Upper lobe of left lung (tissue), 6 donors: ENCODE measurements around the gene B9D1. TPM values are rescaled to one million over a fixed set of nuclear protein-coding genes. Genes with fewer than 3 reads are reported as not detected.

Experiments used
- ATAC-seq, 2 donors: fragments of 200-7000 bp; cut with Tn5 transposase; one replicate each; pipeline ENCODE4 v1.9.1; 2022; ENCODE audit warnings: mild to moderate bottlenecking in 2 of 2, moderate library complexity in 2 of 2; ENCODE audit not compliant: low FRiP score in 2 of 2
- DNase-seq, 2 donors: peaks; one replicate each; pipeline ENCODE4 v3.0.0-alpha.2; 2019 to 2020
- H3K27ac ChIP-seq, 4 donors: fragments of 200-600 bp; sonication (generic); one replicate each; pipeline ENCODE4 v1.5.1; 2016 to 2019
- H3K27me3 ChIP-seq, 4 donors: fragments of 200-600 bp; sonication (generic); one replicate each; pipeline ENCODE4 v1.5.1; 2017 to 2019
- H3K36me3 ChIP-seq, 4 donors: fragments of 200-600 bp; sonication (generic); one replicate each; pipeline ENCODE4 v1.5.1; 2016 to 2019
- H3K4me1 ChIP-seq, 4 donors: fragments of 200-600 bp; sonication (generic); one replicate each; pipeline ENCODE4 v1.5.1; 2018 to 2019
- H3K4me3 ChIP-seq, 4 donors: fragments of 200-600 bp; sonication (generic); one replicate each; pipeline ENCODE4 v1.5.1; 2017 to 2019; ENCODE audit warnings: mild to moderate bottlenecking in 2 of 4, moderate library complexity in 1 of 4
- H3K9me3 ChIP-seq, 4 donors: fragments of 200-600 bp; sonication (generic); one replicate each; pipeline ENCODE4 v1.5.1; 2018 to 2019
- EP300 ChIP-seq, 4 donors: sonication (generic); formaldehyde crosslinking; IDR thresholded peaks; one replicate each; pipeline ENCODE4 v1.5.1; 2017; ENCODE audit warnings: antibody characterized with exemption in 4 of 4, control low read depth in 2 of 4
- POLR2A ChIP-seq, 4 donors: fragments of 450-650 bp; IDR thresholded peaks; one replicate each; pipeline ENCODE4 v1.5.1; 2016 to 2017; ENCODE audit warnings: antibody characterized with exemption in 4 of 4, mild to moderate bottlenecking in 2 of 4
- POLR2AphosphoS5 ChIP-seq, 2 donors: sonication (generic); formaldehyde crosslinking; IDR thresholded peaks; one replicate each; pipeline ENCODE4 v1.5.1; 2017; ENCODE audit warnings: antibody characterized with exemption in 2 of 2
- WGBS, 2 donors: methylation state at CpG; one replicate each; pipeline ENCODE4 v1.1.5; 2017 to 2018; 5-methylcytosine and 5-hydroxymethylcytosine counted together
- total RNA-seq, 6 donors: library from RNA; depleted of rRNA in 4 of 6; stranded (reverse); fragments of >200 nt in 4 of 6; gene quantifications; one replicate each; pipeline versions ENCODE4 v1.1.0 to v1.2.1, GENCODE V29; 2016 to 2021
- TF ChIP-seq, protein P1 (sequence below), 6 experiments: fragments of 450-650 bp in 4 of 6; fragments of 200-600 bp in 2 of 6; sonication (generic) in 2 of 6; IDR thresholded peaks; one replicate each; pipeline ENCODE4 v1.5.1; 2016 to 2019; ENCODE audit warnings: antibody characterized with exemption in 6 of 6
- donor health status: DM: no; HTN: no; CAD: no; lungs with moderate emphysema.
- donor health status: DM: no; HTN: yes; CAD: no; lungs with severe emphysema.

B9D1 gene
- total RNA-seq, 6 donors from 2014 or later: 11.7 to 52.4 (median 17.5) TPM

DNA sequence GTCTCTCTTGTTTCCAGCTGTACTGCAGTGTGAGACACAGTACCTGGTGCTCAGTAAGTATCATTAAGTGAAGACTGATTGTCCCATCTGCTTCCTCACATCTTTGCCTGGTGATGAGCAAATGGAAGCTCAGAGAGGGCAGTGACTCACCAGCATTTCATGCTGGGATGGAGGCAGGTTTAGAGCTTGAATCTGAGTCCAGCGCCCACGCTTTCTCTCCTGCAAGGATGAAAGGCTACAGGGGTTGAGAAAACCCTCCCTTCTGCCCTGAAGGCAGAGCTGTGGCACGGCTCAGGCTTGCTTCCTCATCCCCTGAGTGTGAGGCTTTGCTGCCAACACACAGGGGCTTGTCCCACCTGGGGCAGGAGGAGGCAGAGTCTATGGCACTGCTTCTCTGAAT is 47.0 kb upstream of the B9D1 start:
- no peaks in the 10 kb centered on the region for H3K9me3 ChIP-seq
- ATAC-seq (no peak), DNase-seq (no peak)

DNA sequence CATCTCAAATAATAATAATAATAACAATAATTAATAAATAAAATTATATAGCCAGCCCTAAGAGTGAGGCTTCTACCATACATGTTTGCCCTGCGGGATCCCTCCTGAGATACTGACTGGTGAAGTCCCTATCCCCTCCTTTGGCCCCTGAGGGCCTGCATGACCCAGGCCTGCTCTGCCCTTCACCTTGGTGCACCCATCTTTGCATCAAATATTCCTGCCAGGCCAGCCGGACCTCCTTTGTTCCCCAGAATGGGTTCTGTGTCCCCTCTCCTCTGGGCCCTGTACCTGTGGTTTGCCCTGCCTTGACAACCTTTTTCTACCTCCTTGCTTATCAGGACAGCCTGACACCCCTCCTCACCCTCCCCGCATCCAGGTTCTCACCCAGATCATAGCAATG is 46.5 kb upstream of the B9D1 start:
- ATAC-seq: no peak
- Histone ChIP-seq H3K4me1 (peaks cover 0 to 7% (median 1%) of the 10 kb centered on the region in 4 donors), H3K36me3 (no peaks in the 10 kb centered on the region), H3K9me3 (no peaks in the 10 kb centered on the region), H3K27me3 (no peaks in the 10 kb centered on the region), H3K27ac (no peak overlapping the region), H3K4me3 (no peak overlapping the region)
- 91 to 94% methylated on average over 3 of the region's 3 CpGs for WGBS, 2 donors
- no peak for DNase-seq
- no peak for TF ChIP-seq POLR2A (IDR thresholded peaks at IDR 0.05)
- no peak for TF ChIP-seq POLR2AphosphoS5 (IDR thresholded peaks at IDR 0.05)
- TF ChIP-seq, protein P1, sequence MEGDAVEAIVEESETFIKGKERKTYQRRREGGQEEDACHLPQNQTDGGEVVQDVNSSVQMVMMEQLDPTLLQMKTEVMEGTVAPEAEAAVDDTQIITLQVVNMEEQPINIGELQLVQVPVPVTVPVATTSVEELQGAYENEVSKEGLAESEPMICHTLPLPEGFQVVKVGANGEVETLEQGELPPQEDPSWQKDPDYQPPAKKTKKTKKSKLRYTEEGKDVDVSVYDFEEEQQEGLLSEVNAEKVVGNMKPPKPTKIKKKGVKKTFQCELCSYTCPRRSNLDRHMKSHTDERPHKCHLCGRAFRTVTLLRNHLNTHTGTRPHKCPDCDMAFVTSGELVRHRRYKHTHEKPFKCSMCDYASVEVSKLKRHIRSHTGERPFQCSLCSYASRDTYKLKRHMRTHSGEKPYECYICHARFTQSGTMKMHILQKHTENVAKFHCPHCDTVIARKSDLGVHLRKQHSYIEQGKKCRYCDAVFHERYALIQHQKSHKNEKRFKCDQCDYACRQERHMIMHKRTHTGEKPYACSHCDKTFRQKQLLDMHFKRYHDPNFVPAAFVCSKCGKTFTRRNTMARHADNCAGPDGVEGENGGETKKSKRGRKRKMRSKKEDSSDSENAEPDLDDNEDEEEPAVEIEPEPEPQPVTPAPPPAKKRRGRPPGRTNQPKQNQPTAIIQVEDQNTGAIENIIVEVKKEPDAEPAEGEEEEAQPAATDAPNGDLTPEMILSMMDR (IDR thresholded peaks at IDR 0.05): no peak
- no peak for TF ChIP-seq EP300 (IDR thresholded peaks at IDR 0.05)

More for the DNA sequence above, 47.0 kb upstream of the B9D1 start:
- H3K4me1 ChIP-seq: peaks cover 0 to 7% (median 1%) of the 10 kb centered on the region in 4 donors
- H3K27me3 ChIP-seq: no peaks in the 10 kb centered on the region
- TF ChIP-seq POLR2AphosphoS5 (IDR thresholded peaks at IDR 0.05) (no peak), EP300 (IDR thresholded peaks at IDR 0.05) (no peak), POLR2A (IDR thresholded peaks at IDR 0.05) (no peak)
- TF ChIP-seq, protein P1 (IDR thresholded peaks at IDR 0.05): no peak
- H3K27ac ChIP-seq: no peak overlapping the region
- WGBS, 2 donors: 85 to 93% methylated on average over 3 of the region's 3 CpGs
- no peak overlapping the region for H3K4me3 ChIP-seq
- H3K36me3 ChIP-seq: no peaks in the 10 kb centered on the region

DNA sequence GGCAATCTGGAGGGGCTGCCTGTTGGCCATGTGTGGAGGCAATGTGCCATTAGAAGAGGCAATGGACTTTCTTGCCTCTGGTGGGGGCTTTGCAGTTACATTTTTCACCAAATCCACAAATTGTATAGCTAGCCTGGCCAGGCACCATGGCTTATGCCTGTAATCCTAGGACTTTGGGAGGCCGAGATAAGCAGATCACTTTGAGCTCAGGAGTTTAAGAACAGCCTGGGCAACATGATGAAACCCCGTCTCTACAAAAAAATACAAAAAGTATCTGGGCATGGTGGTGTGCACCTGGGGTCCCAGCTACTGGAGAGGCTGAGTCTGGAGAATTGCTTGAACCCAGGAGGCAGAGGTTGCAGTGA is 45.8 kb upstream of the B9D1 start:
- Histone ChIP-seq H3K4me1 (peaks cover 0 to 7% (median 1%) of the 10 kb centered on the region in 4 donors), H3K9me3 (no peaks in the 10 kb centered on the region), H3K27ac (no peak overlapping the region), H3K36me3 (no peaks in the 10 kb centered on the region), H3K27me3 (no peaks in the 10 kb centered on the region), H3K4me3 (no peak overlapping the region)
- 84 to 100% methylated on average over 2 of the region's 2 CpGs for WGBS, 2 donors
- TF ChIP-seq, protein P1 (IDR thresholded peaks at IDR 0.05): no peak
- TF ChIP-seq POLR2AphosphoS5 (IDR thresholded peaks at IDR 0.05) (no peak), EP300 (IDR thresholded peaks at IDR 0.05) (no peak), POLR2A (IDR thresholded peaks at IDR 0.05) (no peak)
- no peak for DNase-seq
- ATAC-seq: no peak

DNA sequence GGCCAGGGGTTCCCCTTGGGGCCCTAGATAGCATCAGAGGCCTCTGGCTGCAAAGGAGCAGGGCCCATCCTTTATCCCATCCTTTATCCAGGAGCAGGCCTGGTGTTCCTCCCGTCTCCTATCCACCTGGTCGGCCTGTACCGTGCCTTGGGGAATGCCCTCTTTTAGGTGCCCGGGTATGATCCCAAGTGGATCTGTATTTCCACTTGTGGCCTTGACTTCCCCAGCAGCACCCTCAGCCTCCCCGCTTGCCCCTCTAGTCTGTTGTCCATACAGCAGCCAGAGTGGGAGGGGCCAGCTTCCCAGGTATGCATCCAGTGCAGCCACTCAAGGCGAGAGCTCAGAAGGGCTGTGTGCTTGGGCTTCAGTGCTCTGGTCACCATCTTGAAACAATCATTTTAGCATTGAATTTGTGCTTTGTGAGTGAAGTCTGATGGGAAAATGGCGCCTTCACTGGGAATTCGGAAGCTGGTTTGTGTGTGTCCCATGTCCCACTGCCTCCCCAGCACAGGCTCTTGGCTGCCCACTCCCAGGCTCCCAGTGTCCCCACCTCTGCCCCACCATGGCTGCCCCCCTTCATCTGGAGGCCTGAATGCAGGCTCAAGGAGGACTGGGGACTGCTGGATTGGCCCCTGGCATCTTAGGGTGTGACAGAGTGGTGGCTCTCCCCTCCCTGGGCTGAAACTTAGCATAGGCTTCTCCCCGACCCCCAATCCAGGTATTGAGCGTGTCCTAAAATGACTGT is 45.2 kb upstream of the B9D1 start:
- Histone ChIP-seq H3K27me3 (no peaks in the 10 kb centered on the region), H3K27ac (no peak overlapping the region), H3K4me1 (peaks cover 0 to 7% (median 1%) of the 10 kb centered on the region in 4 donors), H3K36me3 (no peaks in the 10 kb centered on the region), H3K4me3 (no peak overlapping the region), H3K9me3 (no peaks in the 10 kb centered on the region)
- 97% methylated on average over 5 to 10 of the region's 10 CpGs for WGBS, 2 donors
- TF ChIP-seq POLR2A (IDR thresholded peaks at IDR 0.05) (no peak), EP300 (IDR thresholded peaks at IDR 0.05) (no peak), POLR2AphosphoS5 (IDR thresholded peaks at IDR 0.05) (no peak)
- TF ChIP-seq, protein P1 (IDR thresholded peaks at IDR 0.05): no peak
- ATAC-seq (no peak), DNase-seq (no peak)

DNA sequence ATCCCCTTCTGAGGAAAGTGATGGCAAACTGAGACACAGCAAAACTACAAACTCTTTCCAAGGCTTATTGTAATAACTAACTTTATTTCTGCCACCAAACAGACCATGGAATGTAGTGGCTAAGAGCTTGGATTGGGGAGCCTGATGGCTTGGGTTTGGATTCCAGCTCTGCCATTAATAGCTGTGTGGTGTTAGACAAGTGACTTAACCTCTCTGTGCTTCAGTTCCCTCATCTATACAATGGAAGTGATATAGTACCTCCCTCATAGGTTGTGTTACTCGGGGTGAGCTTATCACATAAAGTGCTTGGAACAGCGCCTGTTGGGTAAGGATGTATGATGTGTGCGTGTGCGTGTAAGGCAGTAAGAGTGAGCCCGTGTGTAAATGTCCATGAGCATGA is 42.6 kb upstream of the B9D1 start:
- peaks cover 0 to 2% (median under 1%) of the 10 kb centered on the region in 4 donors for H3K4me1 ChIP-seq

More for the DNA sequence above, 42.6 kb upstream of the B9D1 start:
- H3K27ac ChIP-seq: no peak overlapping the region
- H3K36me3 ChIP-seq: no peaks in the 10 kb centered on the region
- no peaks in the 10 kb centered on the region for H3K27me3 ChIP-seq
- no peak overlapping the region for H3K4me3 ChIP-seq
- TF ChIP-seq, protein P1 (IDR thresholded peaks at IDR 0.05): no peak
- TF ChIP-seq POLR2A (IDR thresholded peaks at IDR 0.05): no peak
- TF ChIP-seq EP300 (IDR thresholded peaks at IDR 0.05): no peak
- TF ChIP-seq POLR2AphosphoS5 (IDR thresholded peaks at IDR 0.05): no peak
- H3K9me3 ChIP-seq: no peaks in the 10 kb centered on the region
- DNase-seq (no peak), ATAC-seq (no peak)
- 76 to 87% methylated on average over 5 of the region's 5 CpGs for WGBS, 2 donors
